H1 (cell line): ENCODE measurements around the gene CRISPLD2.

Source experiments
- CREB1 ChIP-seq: IDR thresholded peaks from 2 replicates; pipeline ENCODE4 v1.6.1; 2012; ENCODE audit warnings: inconsistent platforms
- CTCF ChIP-seq, 3 experiments: IDR thresholded peaks; 1 replicate in 2 of 3; 2 replicates in 1 of 3; pipeline versions ENCODE4 v1.5.1 to v1.6.1; 2011; ENCODE audit warnings: low read length in 3 of 3, mild to moderate bottlenecking in 3 of 3, inconsistent platforms in 2 of 3, low read depth in 1 of 3, moderate library complexity in 1 of 3; ENCODE audit not compliant: insufficient read depth in 1 of 3; ENCODE audit errors: control extremely low read depth in 1 of 3
- EZH2 ChIP-seq: fragments of 200-600 bp; sonication (generic); IDR thresholded peaks from 2 replicates; pipeline ENCODE4 v1.7.1; 2012; ENCODE audit warnings: low read depth, mild to moderate bottlenecking, moderate library complexity, low read length, inconsistent platforms; ENCODE audit not compliant: severe bottlenecking
- HDAC2 ChIP-seq, 2 experiments: fragments of 300-600 bp in 1 of 2; sonication (generic) in 1 of 2; IDR thresholded peaks; 2 replicates each; pipeline ENCODE4 v1.6.1; 2011 to 2012; ENCODE audit warnings: low read depth in 2 of 2, low read length in 2 of 2, mild to moderate bottlenecking in 2 of 2, moderate library complexity in 2 of 2, borderline replicate concordance in 1 of 2, inconsistent platforms in 1 of 2
- PHF8 ChIP-seq: fragments of 200-600 bp; sonication (generic); conservative IDR thresholded peaks from 2 replicates; pipeline ENCODE4 v1.7.1; 2012; ENCODE audit warnings: low read depth, mild to moderate bottlenecking, inconsistent platforms, low read length, moderate library complexity
- POLR2A ChIP-seq, 2 experiments: IDR thresholded peaks; 1 replicate in 1 of 2; 2 replicates in 1 of 2; pipeline ENCODE4 v1.6.1; 2011; ENCODE audit warnings: low read depth in 2 of 2, low read length in 2 of 2, mild to moderate bottlenecking in 2 of 2; ENCODE audit errors: control extremely low read depth in 1 of 2
- POLR2AphosphoS5 ChIP-seq: IDR thresholded peaks from 2 replicates; pipeline ENCODE4 v1.6.1; 2011; ENCODE audit warnings: low read depth, low read length
- SP1 ChIP-seq: IDR thresholded peaks from 2 replicates; pipeline ENCODE4 v1.6.1; 2011; ENCODE audit warnings: low read depth, low read length
- SRF ChIP-seq: IDR thresholded peaks from 2 replicates; pipeline ENCODE4 v1.6.1; 2011; ENCODE audit warnings: mild to moderate bottlenecking, low read depth, low read length, moderate library complexity
- ZNF274 ChIP-seq: IDR thresholded peaks from 2 replicates; pipeline ENCODE4 v1.7.0; 2012; ENCODE audit warnings: low read length, borderline replicate concordance; ENCODE audit errors: extremely low read depth

GRCh38 chr16:84827131-84827574 lies 7.4 kb downstream of the CRISPLD2 start:
- TF ChIP-seq CREB1 (no peak), HDAC2 (IDR thresholded peaks at IDR 0.05; ENCODE audit: borderline replicate concordance in 1 of 2, low read depth in 2 of 2, low read length in 2 of 2) (no peak), POLR2AphosphoS5 (no peak), ZNF274 (no peak), PHF8 (no peak), SP1 (no peak), CTCF (IDR thresholded peaks at IDR 0.05; ENCODE audit: control extremely low read depth in 1 of 3, insufficient read depth in 1 of 3, low read depth in 1 of 3, low read length in 3 of 3) (no peak), SRF (no peak), POLR2A (IDR thresholded peaks at IDR 0.05; ENCODE audit: control extremely low read depth in 1 of 2, low read depth in 2 of 2, low read length in 2 of 2) (no peak), EZH2 (no peak)
